K562 treated with DMSO at 1 percent for 12 hours (cell line): ENCODE results near the gene UPF3B. TPM values are rescaled to one million over a fixed set of nuclear protein-coding genes. Genes with fewer than 3 reads are reported as not detected.

Source experiments
- total RNA-seq: library from RNA; unstranded; fragments of 300-600 nt; gene quantifications from 2 replicates; pipeline ENCODE4 v1.2.3, GENCODE V29; 2022; ENCODE audit not compliant: insufficient read depth

The UPF3B gene, protein sequence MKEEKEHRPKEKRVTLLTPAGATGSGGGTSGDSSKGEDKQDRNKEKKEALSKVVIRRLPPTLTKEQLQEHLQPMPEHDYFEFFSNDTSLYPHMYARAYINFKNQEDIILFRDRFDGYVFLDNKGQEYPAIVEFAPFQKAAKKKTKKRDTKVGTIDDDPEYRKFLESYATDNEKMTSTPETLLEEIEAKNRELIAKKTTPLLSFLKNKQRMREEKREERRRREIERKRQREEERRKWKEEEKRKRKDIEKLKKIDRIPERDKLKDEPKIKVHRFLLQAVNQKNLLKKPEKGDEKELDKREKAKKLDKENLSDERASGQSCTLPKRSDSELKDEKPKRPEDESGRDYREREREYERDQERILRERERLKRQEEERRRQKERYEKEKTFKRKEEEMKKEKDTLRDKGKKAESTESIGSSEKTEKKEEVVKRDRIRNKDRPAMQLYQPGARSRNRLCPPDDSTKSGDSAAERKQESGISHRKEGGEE
- 32.4 and 38.7 TPM in 2 replicates for total RNA-seq

DNA sequence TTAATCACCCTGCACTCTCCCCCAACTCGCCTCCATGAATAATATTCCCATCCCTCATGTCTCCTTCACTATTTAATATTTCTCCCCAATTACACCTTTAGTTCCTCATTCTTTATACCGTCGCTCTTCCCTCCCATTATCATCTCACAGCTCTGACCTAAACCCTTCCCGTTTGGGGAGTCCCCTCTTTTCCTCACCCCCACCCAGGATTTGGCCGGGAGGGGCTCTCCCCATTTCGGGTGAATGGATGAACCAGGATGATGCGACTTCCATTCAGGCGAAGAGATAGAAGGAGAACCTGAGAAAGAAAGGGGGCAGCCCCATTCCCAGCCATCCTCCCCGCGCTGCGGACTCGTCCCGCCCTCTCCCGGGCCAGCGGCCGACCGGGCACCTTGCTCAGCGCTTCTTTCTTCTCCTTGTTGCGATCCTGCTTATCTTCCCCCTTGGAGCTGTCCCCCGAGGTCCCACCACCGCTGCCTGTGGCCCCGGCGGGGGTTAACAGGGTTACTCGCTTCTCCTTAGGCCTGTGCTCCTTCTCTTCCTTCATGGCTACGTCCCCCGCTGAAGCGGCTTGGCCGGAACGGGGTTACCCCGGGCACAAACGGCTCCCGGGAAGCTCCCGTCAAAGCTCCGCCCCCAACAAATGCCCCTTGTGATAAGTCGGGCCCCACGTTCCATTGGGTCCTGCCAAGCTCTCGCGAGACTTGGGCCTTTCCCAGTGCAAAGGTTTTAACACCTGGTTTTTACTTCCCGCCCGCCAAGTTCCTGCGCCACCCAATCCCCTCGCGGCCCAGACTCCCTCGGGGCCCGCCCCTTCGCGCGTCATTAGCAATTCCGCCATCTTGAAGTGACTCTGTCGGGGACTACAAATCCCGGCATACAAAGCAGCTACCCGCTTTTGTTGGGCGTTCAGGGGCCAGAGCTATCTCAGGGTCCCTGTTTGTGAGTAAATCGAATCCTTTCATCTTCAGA, at the start of gene UPF3B:
Gene UPF3B (minus strand): TSS at position 582 of the 972 bp plus-strand sequence. CDS start 35 bp downstream, at position 547.

DNA sequence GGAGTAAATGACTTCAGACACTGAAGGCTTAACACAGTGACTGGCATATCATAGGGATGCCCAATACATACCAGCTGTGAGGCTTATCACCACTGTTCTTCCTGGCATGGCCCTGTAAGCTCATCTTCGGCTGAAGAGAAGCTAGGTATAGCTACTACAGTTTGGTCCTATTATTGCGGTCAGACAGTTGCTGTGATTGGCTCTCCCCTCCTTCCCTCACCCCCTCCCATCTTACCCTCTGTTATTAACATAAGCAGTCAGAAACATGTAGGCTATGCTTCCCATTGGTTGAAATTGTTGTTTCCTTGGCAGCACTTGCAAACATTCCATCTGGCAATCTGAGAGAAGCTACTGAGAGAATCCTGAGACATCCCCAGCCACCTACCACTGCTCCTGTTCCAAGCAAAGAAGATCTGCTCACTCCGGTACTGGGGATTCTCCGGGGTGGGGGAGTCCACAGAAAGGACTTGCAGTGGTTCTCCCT, 43.1 kb upstream of the UPF3B start, which contains the start of gene AKAP14:
Gene AKAP14 (plus strand): TSS at position 51 of the 484 bp plus-strand sequence. CDS start 7,331 bp downstream, outside the sequence.

GRCh38 chrX:119871599-119872395, 19.0 kb upstream of the UPF3B start, which contains the start of the genes NDUFA1 and RNF113A:
TSS of gene NDUFA1 (plus strand) at chrX:119871832. CDS start at chrX:119871912, 80 bp downstream.
TSS of gene RNF113A (minus strand) at chrX:119871733. CDS start at chrX:119871613, 120 bp downstream.

DNA sequence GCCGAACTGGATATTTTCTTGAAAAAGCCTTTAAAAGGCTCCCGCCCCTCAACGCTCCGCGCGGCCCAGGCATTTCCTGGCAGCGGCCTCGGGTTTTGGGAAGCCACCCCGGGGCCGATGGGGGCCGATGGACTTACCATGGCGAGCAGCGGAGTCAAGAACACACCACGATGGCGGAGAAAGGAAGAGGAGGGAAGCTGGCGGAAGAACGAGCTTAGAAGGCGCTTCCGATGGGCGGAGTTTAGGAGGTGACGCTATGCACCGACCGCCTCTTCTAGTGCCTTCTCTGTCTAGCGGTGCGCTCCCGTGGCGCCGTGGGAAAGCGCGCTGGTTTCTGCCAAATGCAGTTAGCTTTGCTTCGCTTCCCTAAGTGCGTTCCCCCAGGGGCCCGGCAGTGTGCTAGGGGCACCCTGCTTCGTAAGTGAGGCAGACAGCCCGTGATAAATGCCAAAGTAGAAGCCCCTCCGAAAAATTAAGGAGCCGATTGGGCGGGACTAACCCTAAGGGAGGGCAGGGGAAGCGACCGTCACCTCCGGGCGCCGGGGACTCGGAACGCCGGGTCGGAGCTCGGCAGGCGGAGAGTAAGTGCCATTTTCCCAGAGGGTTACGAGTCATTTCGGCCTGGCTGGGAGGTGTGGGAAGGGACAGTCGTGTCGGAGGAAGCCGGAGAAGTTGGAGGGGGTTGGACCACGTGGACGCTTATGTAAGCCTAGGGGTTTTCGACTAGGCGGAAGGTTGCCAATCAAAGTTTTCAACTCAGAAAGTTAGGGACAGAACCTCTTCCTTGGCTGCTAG, 61.1 kb downstream of the UPF3B start, which contains the start of gene RPL39:
Gene RPL39 (minus strand): TSS at position 194 of the 795 bp plus-strand sequence. CDS start 54 bp downstream, at position 140.

Other genes starting within 250 kb of the UPF3B start
- gene NKRF, start 246.5 kb downstream of the UPF3B start, total RNA-seq, result 5.9 and 14.7 TPM in 2 replicates
- gene SEPTIN6, start 159.8 kb downstream of the UPF3B start, total RNA-seq, result 26.4 and 69.6 TPM in 2 replicates
- 0.59 TPM in 1 of 2 replicates, not detected in the other for gene SOWAHD, start 94.4 kb downstream of the UPF3B start, total RNA-seq
- 4,366 and 5,881 TPM in 2 replicates for gene RPL39, start 61.3 kb downstream of the UPF3B start, total RNA-seq
- gene RNF113A, start 18.8 kb upstream of the UPF3B start, total RNA-seq, result 57.4 and 61.9 TPM in 2 replicates
- 79.6 and 115 TPM in 2 replicates for gene NDUFA1, start 18.9 kb upstream of the UPF3B start, total RNA-seq
- gene AKAP14, start 42.9 kb upstream of the UPF3B start, total RNA-seq, result not detected in 2 replicates
- gene NKAP, start 90.8 kb upstream of the UPF3B start, total RNA-seq, result 10.1 and 15.4 TPM in 2 replicates
- 4.2 and 5.4 TPM in 2 replicates for gene RHOXF2B, start 224.7 kb upstream of the UPF3B start, total RNA-seq